Gastrocnemius medialis (tissue), 4 donors: ENCODE measurements around the gene MYOD1.

Source experiments
- POLR2A ChIP-seq, 2 donors: fragments of 450-650 bp; IDR thresholded peaks; one replicate each; pipeline ENCODE4 v1.6.1; 2017; ENCODE audit warnings: antibody characterized with exemption in 2 of 2, mild to moderate bottlenecking in 2 of 2, moderate library complexity in 2 of 2
- TF ChIP-seq, protein P1 (sequence below), 5 experiments: fragments of 450-650 bp in 3 of 5; fragments of 200-600 bp in 2 of 5; sonication (generic) in 2 of 5; IDR thresholded peaks in 4 of 5; conservative IDR thresholded peaks in 1 of 5; 1 replicate in 4 of 5; 2 replicates in 1 of 5; pipeline ENCODE4 v1.5.1; 2016 to 2019; ENCODE audit warnings: antibody characterized with exemption in 5 of 5, mild to moderate bottlenecking in 3 of 5, moderate library complexity in 3 of 5

DNA sequence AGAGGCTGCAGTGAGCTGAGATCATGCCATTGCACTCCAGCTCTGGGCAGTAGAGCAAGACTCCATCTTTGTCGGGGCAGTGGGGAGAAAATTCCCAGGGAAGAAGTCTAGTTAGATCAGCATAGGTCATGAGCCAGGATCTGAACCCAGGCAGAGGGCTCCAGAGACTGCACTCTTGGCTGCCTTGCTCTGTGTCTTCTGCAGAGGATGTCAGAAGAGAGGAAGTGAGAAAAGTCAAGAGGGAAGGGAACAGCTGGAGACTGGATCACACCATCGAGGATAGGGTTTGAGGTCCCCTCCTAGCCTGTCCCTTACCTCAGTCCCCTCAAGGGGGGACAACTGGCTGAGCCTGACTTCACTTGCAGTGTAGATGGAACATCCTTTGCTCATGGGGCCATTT is 5.8 kb downstream of the MYOD1 start:
- no peak for TF ChIP-seq POLR2A (IDR thresholded peaks at IDR 0.05)
- TF ChIP-seq, protein P1, sequence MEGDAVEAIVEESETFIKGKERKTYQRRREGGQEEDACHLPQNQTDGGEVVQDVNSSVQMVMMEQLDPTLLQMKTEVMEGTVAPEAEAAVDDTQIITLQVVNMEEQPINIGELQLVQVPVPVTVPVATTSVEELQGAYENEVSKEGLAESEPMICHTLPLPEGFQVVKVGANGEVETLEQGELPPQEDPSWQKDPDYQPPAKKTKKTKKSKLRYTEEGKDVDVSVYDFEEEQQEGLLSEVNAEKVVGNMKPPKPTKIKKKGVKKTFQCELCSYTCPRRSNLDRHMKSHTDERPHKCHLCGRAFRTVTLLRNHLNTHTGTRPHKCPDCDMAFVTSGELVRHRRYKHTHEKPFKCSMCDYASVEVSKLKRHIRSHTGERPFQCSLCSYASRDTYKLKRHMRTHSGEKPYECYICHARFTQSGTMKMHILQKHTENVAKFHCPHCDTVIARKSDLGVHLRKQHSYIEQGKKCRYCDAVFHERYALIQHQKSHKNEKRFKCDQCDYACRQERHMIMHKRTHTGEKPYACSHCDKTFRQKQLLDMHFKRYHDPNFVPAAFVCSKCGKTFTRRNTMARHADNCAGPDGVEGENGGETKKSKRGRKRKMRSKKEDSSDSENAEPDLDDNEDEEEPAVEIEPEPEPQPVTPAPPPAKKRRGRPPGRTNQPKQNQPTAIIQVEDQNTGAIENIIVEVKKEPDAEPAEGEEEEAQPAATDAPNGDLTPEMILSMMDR (IDR thresholded peaks at IDR 0.05 in 4 of 5, conservative IDR thresholded peaks at IDR 0.05 in 1 of 5), result no peak
